Vagina (tissue), 2 donors: ENCODE results near the gene MED7. TPM values are rescaled to one million over a fixed set of nuclear protein-coding genes. Genes with fewer than 3 reads are reported as not detected.

ENCODE experiments used
- DNase-seq, 2 donors: peaks; one replicate each; pipeline ENCODE4 v3.0.0-alpha.2; 2017; ENCODE audit errors: extremely low spot score in 2 of 2
- H3K27ac ChIP-seq: fragments of 200-600 bp; sonication (generic); one replicate; pipeline ENCODE4 v1.5.1; 2019
- H3K27me3 ChIP-seq: fragments of 200-600 bp; sonication (generic); one replicate; pipeline ENCODE4 v1.5.1; 2019
- H3K36me3 ChIP-seq, 2 donors: fragments of 200-600 bp; sonication (generic); one replicate each; pipeline ENCODE4 v1.5.1; 2017 to 2019
- H3K4me1 ChIP-seq: fragments of 200-600 bp; sonication (generic); one replicate; pipeline ENCODE4 v1.5.1; 2019
- H3K4me3 ChIP-seq, 2 donors: fragments of 200-600 bp; sonication (generic); 1 replicate in 1 of 2; 2 replicates in 1 of 2; pipeline ENCODE4 v1.5.1; 2016 to 2019
- H3K9me3 ChIP-seq: fragments of 200-600 bp; sonication (generic); one replicate; pipeline ENCODE4 v1.5.1; 2019
- CTCF ChIP-seq, 3 experiments: fragments of 450-650 bp in 2 of 3; fragments of 200-600 bp in 1 of 3; sonication (generic) in 1 of 3; IDR thresholded peaks; one replicate each; pipeline ENCODE4 v1.5.1; 2017 to 2019; ENCODE audit warnings: antibody characterized with exemption in 3 of 3, mild to moderate bottlenecking in 2 of 3, moderate library complexity in 2 of 3
- POLR2A ChIP-seq, 2 donors: fragments of 450-650 bp; IDR thresholded peaks; one replicate each; pipeline ENCODE4 v1.6.1; 2017; ENCODE audit warnings: antibody characterized with exemption in 2 of 2, mild to moderate bottlenecking in 2 of 2, moderate library complexity in 2 of 2
- POLR2AphosphoS5 ChIP-seq, 2 donors: sonication (generic); formaldehyde crosslinking; IDR thresholded peaks; one replicate each; pipeline ENCODE4 v1.9.0; 2017; ENCODE audit warnings: antibody characterized with exemption in 2 of 2, mild to moderate bottlenecking in 2 of 2, low read depth in 1 of 2; ENCODE audit not compliant: insufficient read depth in 1 of 2
- intact Hi-C: fragments of 100-400 bp; cut with DNase I; formaldehyde crosslinking; loops from one replicate; pipeline ENCODE4 v1.15.1; 2023
- total RNA-seq: library from RNA; depleted of rRNA; stranded (reverse); fragments of >200 nt; gene quantifications from one replicate; pipeline ENCODE4 v1.2.3, GENCODE V29; 2016

Gene MED7
- total RNA-seq, 1 donor from 2014 or later, result 19.4 TPM

- DNase-seq, result no peak
- Histone ChIP-seq H3K27me3 (no peaks in the 10 kb centered on the region), H3K27ac (no peak within 1 kb of the TSS), H3K4me1 (no peaks in the 10 kb centered on the region), H3K4me3 (no peak within 1 kb of the TSS), H3K36me3 (no peaks in the 10 kb centered on the region), H3K9me3 (no peaks in the 10 kb centered on the region)
- no peak for TF ChIP-seq POLR2AphosphoS5 (IDR thresholded peaks at IDR 0.05; ENCODE audit: insufficient read depth in 1 of 2, low read depth in 1 of 2)
- TF ChIP-seq CTCF (IDR thresholded peaks at IDR 0.05), result no peak
- TF ChIP-seq POLR2A (IDR thresholded peaks at IDR 0.05), result no peak
- intact Hi-C loops, result no loop called here
Measured at GRCh38 chr5:157166214-157167213, 23.8 kb upstream of the MED7 start, which contains the start of gene GARIN3. TSS of gene GARIN3 (minus strand) at chr5:157166264. CDS start at chr5:157166168, 96 bp downstream.

DNA sequence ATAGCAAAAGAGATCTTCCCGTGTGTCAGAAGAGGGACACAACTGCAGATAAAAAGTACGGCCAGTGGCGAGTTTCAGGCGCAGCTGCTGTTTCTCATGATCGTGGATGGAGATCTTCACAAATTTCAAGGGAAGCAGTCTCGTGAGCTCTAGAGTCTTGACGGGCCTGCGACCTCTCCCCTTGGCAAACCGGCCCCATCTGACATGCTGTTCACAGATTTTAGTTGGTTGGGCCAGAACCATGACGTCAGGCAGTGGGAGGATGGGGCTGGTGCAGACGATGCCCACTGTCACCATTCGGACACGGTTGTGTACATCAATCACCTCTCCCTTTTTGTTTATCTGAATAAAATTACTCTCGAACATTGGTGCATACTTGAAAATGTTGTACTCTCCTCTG is 23.0 kb upstream of the MED7 start:
- Histone ChIP-seq H3K27ac (no peak overlapping the region), H3K36me3 (no peaks in the 10 kb centered on the region), H3K27me3 (no peaks in the 10 kb centered on the region), H3K9me3 (no peaks in the 10 kb centered on the region), H3K4me1 (no peaks in the 10 kb centered on the region), H3K4me3 (no peak overlapping the region)
- TF ChIP-seq POLR2A (IDR thresholded peaks at IDR 0.05) (no peak), POLR2AphosphoS5 (IDR thresholded peaks at IDR 0.05; ENCODE audit: insufficient read depth in 1 of 2, low read depth in 1 of 2) (no peak), CTCF (IDR thresholded peaks at IDR 0.05) (no peak)
- DNase-seq, result no peak
- intact Hi-C loops, result no loop called here

DNA sequence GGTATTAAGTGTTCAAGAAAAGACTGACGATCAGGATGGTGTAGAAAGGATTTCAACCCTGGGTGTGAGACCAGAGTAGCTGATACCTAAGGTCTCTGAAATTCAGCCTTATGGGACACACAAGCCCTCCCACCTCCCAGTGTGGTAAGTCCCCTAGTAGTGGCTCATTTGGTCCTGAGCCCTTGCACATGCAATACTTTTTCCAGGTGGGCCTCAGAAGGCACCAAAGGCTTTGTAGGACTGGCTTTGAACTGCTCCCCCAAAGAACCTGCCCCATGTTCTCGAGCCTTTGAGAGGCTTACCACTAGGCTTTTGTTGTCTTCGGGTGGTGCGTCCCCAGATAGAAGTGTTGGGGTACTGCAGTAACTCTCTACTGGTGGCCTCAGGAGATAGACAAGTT is 22.6 kb upstream of the MED7 start:
- no peak for TF ChIP-seq CTCF (IDR thresholded peaks at IDR 0.05)
- TF ChIP-seq POLR2AphosphoS5 (IDR thresholded peaks at IDR 0.05; ENCODE audit: insufficient read depth in 1 of 2, low read depth in 1 of 2), result no peak
- TF ChIP-seq POLR2A (IDR thresholded peaks at IDR 0.05), result no peak
- no peaks in the 10 kb centered on the region for H3K36me3 ChIP-seq
- no peaks in the 10 kb centered on the region for H3K9me3 ChIP-seq
- H3K4me1 ChIP-seq, result no peaks in the 10 kb centered on the region
- no peaks in the 10 kb centered on the region for H3K27me3 ChIP-seq
- H3K27ac ChIP-seq, result no peak overlapping the region
- DNase-seq, result no peak
- no peak overlapping the region for H3K4me3 ChIP-seq
- intact Hi-C loops, result no loop called here

DNA sequence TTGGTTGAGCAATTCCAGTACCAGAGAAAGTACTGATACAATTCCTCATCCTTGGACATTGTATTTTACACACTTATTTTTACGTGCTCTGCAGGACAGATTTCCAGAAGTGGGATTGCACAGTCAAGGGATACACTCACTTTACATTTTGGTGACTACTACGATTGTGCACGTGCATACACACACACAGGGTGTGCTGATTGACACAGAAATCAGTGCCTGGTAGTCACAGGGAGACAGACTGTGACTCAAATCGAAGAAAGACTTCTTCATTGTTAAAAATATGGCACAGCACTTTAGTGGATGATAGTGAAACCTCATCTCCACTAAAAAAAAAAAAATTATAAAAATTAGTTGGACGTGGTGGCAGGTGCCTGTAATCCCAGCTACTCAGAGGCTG is 21.9 kb upstream of the MED7 start:
- no peaks in the 10 kb centered on the region for H3K27me3 ChIP-seq
- H3K4me1 ChIP-seq, result no peaks in the 10 kb centered on the region
- no peaks in the 10 kb centered on the region for H3K36me3 ChIP-seq
- TF ChIP-seq CTCF (IDR thresholded peaks at IDR 0.05) (no peak), POLR2A (IDR thresholded peaks at IDR 0.05) (no peak), POLR2AphosphoS5 (IDR thresholded peaks at IDR 0.05; ENCODE audit: insufficient read depth in 1 of 2, low read depth in 1 of 2) (no peak)
- no peak for DNase-seq
- no peak overlapping the region for H3K27ac ChIP-seq
- no peak overlapping the region for H3K4me3 ChIP-seq
- H3K9me3 ChIP-seq, result no peaks in the 10 kb centered on the region
- intact Hi-C loops, result no loop called here
